B cell (primary cell): ENCODE data around the gene LSS. TPM values are rescaled to one million over a fixed set of nuclear protein-coding genes. Genes with fewer than 3 reads are reported as not detected.

Source experiments
- ATAC-seq: fragments of 200-7000 bp; cut with Tn5 transposase; one replicate; pipeline ENCODE4 v1.10.0; 2021; ENCODE audit warnings: low read depth, mild to moderate bottlenecking, moderate number of reproducible peaks, moderate library complexity
- CTCF ChIA-PET: fragments of 350-600 bp; sonication (Branson Sonifier 250); formaldehyde crosslinking; loops from one replicate; lab custom pipeline; 2021; ENCODE audit warnings: antibody characterized with exemption, inconsistent platforms; lab: Charles Lee
- POLR2A ChIA-PET: fragments of 350-600 bp; sonication (Branson Sonifier 250); formaldehyde crosslinking; loops from one replicate; lab custom pipeline; 2021; ENCODE audit warnings: antibody characterized with exemption; lab: Charles Lee
- DNase-seq: peaks from one replicate; pipeline ENCODE4 v3.0.0; 2013
- H2AFZ ChIP-seq: 2 replicates; pipeline ENCODE4 v1.6.1; 2012; ENCODE audit warnings: mild to moderate bottlenecking, low read depth, low read length; ENCODE audit not compliant: insufficient read depth, poor library complexity, severe bottlenecking
- H3K27ac ChIP-seq, 2 donors: 1 replicate in 1 of 2; 2 replicates in 1 of 2; pipeline ENCODE4 v1.5.1; 2012 to 2013; ENCODE audit warnings: low read length in 2 of 2, mild to moderate bottlenecking in 2 of 2, moderate library complexity in 1 of 2
- H3K27me3 ChIP-seq, 4 experiments: fragments of 200-600 bp in 1 of 4; sonication (generic) in 1 of 4; replicated peaks in 1 of 4; 1 replicate in 2 of 4; 2 replicates in 2 of 4; pipeline versions ENCODE4 v1.6.1 to v1.7.0; 2013 to 2016; ENCODE audit warnings: low read length in 3 of 4, mild to moderate bottlenecking in 2 of 4, mixed read lengths in 1 of 4, moderate library complexity in 1 of 4; ENCODE audit not compliant: insufficient read depth in 4 of 4, control insufficient read depth in 3 of 4; ENCODE audit errors: control extremely low read depth in 1 of 4
- H3K36me3 ChIP-seq, 2 experiments: replicated peaks in 1 of 2; 1 replicate in 1 of 2; 2 replicates in 1 of 2; pipeline versions ENCODE4 v1.6.1 to v1.7.1; 2013; ENCODE audit warnings: low read length in 1 of 2; ENCODE audit not compliant: insufficient read depth in 2 of 2, control insufficient read depth in 1 of 2; ENCODE audit errors: control extremely low read depth in 1 of 2, extremely low read depth in 1 of 2
- H3K4me1 ChIP-seq, 2 donors: fragments of 200-600 bp in 1 of 2; sonication (generic) in 1 of 2; 1 replicate in 1 of 2; 2 replicates in 1 of 2; pipeline versions ENCODE4 v1.5.1 to v1.6.1; 2013 to 2017; ENCODE audit warnings: low read length in 2 of 2; ENCODE audit not compliant: control insufficient read depth in 2 of 2, insufficient read depth in 2 of 2
- H3K4me2 ChIP-seq: replicated peaks from 2 replicates; pipeline ENCODE3; 2012; ENCODE audit warnings: mild to moderate bottlenecking, low read depth, low read length; ENCODE audit not compliant: poor library complexity, severe bottlenecking
- H3K4me3 ChIP-seq, 5 experiments: fragments of 200-600 bp in 1 of 5; sonication (generic) in 1 of 5; 1 replicate in 3 of 5; 2 replicates in 2 of 5; pipeline versions ENCODE4 v1.5.1 to v1.7.0; 2011 to 2016; ENCODE audit warnings: low read length in 4 of 5, mild to moderate bottlenecking in 4 of 5, low read depth in 2 of 5, control low read depth in 1 of 5, moderate library complexity in 1 of 5; ENCODE audit not compliant: insufficient read depth in 1 of 5; ENCODE audit errors: control extremely low read depth in 1 of 5, extremely low read depth in 1 of 5
- H3K79me2 ChIP-seq: fragments of 200-600 bp; sonication (generic); one replicate; pipeline ENCODE4 v1.6.0; 2016; ENCODE audit warnings: low read length; ENCODE audit not compliant: control insufficient read depth, insufficient read depth
- H3K9ac ChIP-seq: fragments of 200-600 bp; sonication (generic); 2 replicates; pipeline ENCODE4 v1.6.1; 2017; ENCODE audit warnings: mild to moderate bottlenecking, low read length, moderate library complexity
- H3K9me3 ChIP-seq, 3 donors: one replicate each; pipeline versions ENCODE4 v1.6.1 to v1.7.1; 2013; ENCODE audit warnings: low read length in 2 of 3; ENCODE audit not compliant: control insufficient read depth in 2 of 3, insufficient read depth in 1 of 3; ENCODE audit errors: control extremely low read depth in 1 of 3
- H4K20me1 ChIP-seq: 2 replicates; pipeline ENCODE4 v1.6.0; 2012; ENCODE audit warnings: mild to moderate bottlenecking, low read length; ENCODE audit not compliant: insufficient read depth, control insufficient read depth, poor library complexity, severe bottlenecking
- H3K27ac Mint-ChIP-seq: one replicate; pipeline ENCODE4 v1.8.0; 2021; ENCODE audit warnings: mixed read lengths
- H3K27me3 Mint-ChIP-seq: one replicate; pipeline ENCODE4 v1.8.0; 2021; ENCODE audit warnings: mixed read lengths
- H3K4me1 Mint-ChIP-seq: one replicate; pipeline ENCODE4 v1.8.0; 2021; ENCODE audit warnings: mixed read lengths
- H3K4me3 Mint-ChIP-seq: one replicate; pipeline ENCODE4 v1.8.0; 2021; ENCODE audit warnings: mixed read lengths
- H3K9me3 Mint-ChIP-seq: one replicate; pipeline ENCODE4 v1.8.0; 2022; ENCODE audit warnings: mixed read lengths; ENCODE audit not compliant: insufficient read depth
- EZH2 ChIP-seq: IDR thresholded peaks from 2 replicates; pipeline ENCODE4 v1.6.1; 2012; ENCODE audit warnings: borderline replicate concordance, low read depth, mild to moderate bottlenecking, moderate library complexity, low read length; ENCODE audit not compliant: insufficient read depth, poor library complexity, severe bottlenecking
- whole genome bisulfite sequencing: methylation state at CpG from one replicate; pipeline ENCODE4 v1.1.5; 2013; ENCODE audit warnings: missing lambda C conversion rate; ENCODE audit not compliant: insufficient coverage; 5-methylcytosine and 5-hydroxymethylcytosine counted together
- intact Hi-C: fragments of 100-400 bp; cut with micrococcal nuclease; formaldehyde crosslinking; loops from one replicate; pipeline ENCODE4 v1.10.0; 2022
- polyA plus RNA-seq: library from polyadenylated mRNA; depleted of rRNA; stranded (reverse); fragments of >200 nt; gene quantifications from 2 replicates; pipeline ENCODE4 v1.2.3, GENCODE V29; 2012
- total RNA-seq, 2 donors: library from RNA; stranded (reverse); fragments of 120-200 nt in 1 of 2; gene quantifications; 1 replicate in 1 of 2; 2 replicates in 1 of 2; pipeline versions ENCODE4 v1.2.3 to v1.2.4, GENCODE V29; 2013 to 2022
- TF ChIP-seq, protein P1 (sequence below): fragments of 200-600 bp; IDR thresholded peaks from one replicate; pipeline ENCODE4 v1.8.0; 2022; ENCODE audit warnings: antibody characterized with exemption, mild to moderate bottlenecking

Gene LSS
- total and polyA plus RNA-seq, 2 donors (not counting 1 experiment from before 2014, with no cell fraction given) = 30.2 to 58.1 TPM

DNA sequence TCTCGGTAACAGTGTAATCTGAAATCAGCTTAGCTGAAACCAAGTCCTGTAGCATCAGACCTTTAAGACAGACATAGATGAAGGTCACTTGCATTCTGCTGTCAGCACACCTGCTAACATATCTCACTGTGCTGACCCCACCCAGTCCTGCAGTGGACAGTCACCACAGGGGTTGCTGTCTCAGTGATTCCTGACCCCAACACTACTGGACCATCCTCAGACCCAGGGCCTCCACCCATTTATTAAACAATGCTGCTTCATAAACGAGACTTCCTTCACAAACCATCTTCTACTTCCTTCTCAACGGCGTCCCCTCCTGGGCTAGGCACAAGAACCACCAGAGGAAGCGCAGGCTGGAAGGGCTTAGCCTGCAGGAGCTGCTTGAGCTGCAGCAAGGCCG is 17.8 kb upstream of the LSS start:
- H3K27me3 Mint-ChIP-seq = no peaks in the 10 kb centered on the region
- Histone ChIP-seq H3K9ac (no peak overlapping the region), H3K27ac (no peak overlapping the region), H3K9me3 (no peaks in the 10 kb centered on the region), H3K27me3 (no peaks in the 10 kb centered on the region), H4K20me1 (peaks cover 9% of the 10 kb centered on the region), H3K4me2 (no peak overlapping the region), H3K4me3 (no peak overlapping the region), H3K4me1 (no peaks in the 10 kb centered on the region), H3K79me2 (peaks cover 22% of the 10 kb centered on the region), H3K36me3 (peaks cover 5 to 87% of the 10 kb centered on the region in 2 experiments), H2AFZ (no peak overlapping the region)
- ATAC-seq = no peak
- H3K4me1 Mint-ChIP-seq = peaks cover 11% of the 10 kb centered on the region
- WGBS = 94% methylated on average over 6 of the region's 6 CpGs
- H3K27ac Mint-ChIP-seq = no peak overlapping the region
- H3K9me3 Mint-ChIP-seq = no peaks in the 10 kb centered on the region
- DNase-seq = no peak
- CTCF ChIA-PET = no interaction called here
- no peak overlapping the region for H3K4me3 Mint-ChIP-seq
- intact Hi-C loops = no loop called here
- POLR2A ChIA-PET = no interaction called here
- TF ChIP-seq EZH2 = no peak

DNA sequence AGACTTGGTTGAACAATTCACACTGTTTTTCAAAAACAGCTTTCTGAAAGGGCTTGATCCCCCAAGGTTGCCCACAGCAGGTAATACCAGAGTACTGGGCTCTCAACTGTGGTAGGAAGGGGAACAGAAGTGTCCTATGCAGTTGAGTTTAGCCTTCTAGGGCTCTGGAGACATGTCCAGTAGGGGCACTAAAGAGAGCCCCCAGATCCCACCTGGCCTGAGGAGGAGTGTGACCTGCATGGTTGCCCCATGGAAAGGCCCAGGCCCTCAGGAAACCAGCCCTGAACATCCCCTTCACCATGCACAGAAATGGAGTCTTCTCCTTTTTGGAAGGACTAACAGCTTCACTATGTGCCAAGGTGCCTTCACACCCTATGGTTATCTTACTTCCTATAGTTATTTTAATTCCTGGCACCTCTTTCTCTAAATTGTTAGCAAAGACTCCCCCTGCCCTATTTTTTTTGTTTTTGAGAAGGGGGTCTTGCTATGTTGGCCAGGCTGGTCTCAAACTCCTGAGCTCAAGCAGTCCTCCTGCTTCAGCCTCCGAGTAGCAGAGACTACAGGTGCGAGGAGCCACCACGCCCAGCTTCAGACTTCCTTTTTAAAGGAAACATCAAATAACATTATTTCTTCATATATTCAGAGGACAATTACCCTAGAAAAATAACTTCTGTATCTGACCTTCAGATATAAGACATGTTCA is 16.8 kb upstream of the LSS start:
- Mint-ChIP-seq H3K4me3 (no peak overlapping the region), H3K27me3 (no peaks in the 10 kb centered on the region), H3K4me1 (peaks cover 7% of the 10 kb centered on the region), H3K9me3 (no peaks in the 10 kb centered on the region), H3K27ac (no peak overlapping the region)
- intact Hi-C loops = no loop called here
- no peak for DNase-seq
- Histone ChIP-seq H4K20me1 (peaks cover 9% of the 10 kb centered on the region), H3K9ac (no peak overlapping the region), H3K27me3 (no peaks in the 10 kb centered on the region), H3K4me3 (no peak overlapping the region), H3K4me1 (no peaks in the 10 kb centered on the region), H3K9me3 (no peaks in the 10 kb centered on the region), H3K4me2 (no peak overlapping the region), H3K27ac (no peak overlapping the region), H3K79me2 (peaks cover 22% of the 10 kb centered on the region), H2AFZ (no peak overlapping the region), H3K36me3 (peaks cover 5 to 87% of the 10 kb centered on the region in 2 experiments)
- POLR2A ChIA-PET = no interaction called here
- 67% methylated on average over 3 of the region's 3 CpGs for WGBS
- ATAC-seq = no peak
- CTCF ChIA-PET = no interaction called here
- no peak for TF ChIP-seq EZH2
- TF ChIP-seq, protein P1, sequence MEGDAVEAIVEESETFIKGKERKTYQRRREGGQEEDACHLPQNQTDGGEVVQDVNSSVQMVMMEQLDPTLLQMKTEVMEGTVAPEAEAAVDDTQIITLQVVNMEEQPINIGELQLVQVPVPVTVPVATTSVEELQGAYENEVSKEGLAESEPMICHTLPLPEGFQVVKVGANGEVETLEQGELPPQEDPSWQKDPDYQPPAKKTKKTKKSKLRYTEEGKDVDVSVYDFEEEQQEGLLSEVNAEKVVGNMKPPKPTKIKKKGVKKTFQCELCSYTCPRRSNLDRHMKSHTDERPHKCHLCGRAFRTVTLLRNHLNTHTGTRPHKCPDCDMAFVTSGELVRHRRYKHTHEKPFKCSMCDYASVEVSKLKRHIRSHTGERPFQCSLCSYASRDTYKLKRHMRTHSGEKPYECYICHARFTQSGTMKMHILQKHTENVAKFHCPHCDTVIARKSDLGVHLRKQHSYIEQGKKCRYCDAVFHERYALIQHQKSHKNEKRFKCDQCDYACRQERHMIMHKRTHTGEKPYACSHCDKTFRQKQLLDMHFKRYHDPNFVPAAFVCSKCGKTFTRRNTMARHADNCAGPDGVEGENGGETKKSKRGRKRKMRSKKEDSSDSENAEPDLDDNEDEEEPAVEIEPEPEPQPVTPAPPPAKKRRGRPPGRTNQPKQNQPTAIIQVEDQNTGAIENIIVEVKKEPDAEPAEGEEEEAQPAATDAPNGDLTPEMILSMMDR = no peak
